ENCODE data around the gene ZNF816.
"Not testable (repeated sequence)": the region's sequence is repeated elsewhere in the genome, so short reads cannot be mapped to it uniquely, and the experiment has no call there.

Gene ZNF816

GRCh38 chr19:52959613-52960295 is 2.9 kb downstream of the ZNF816 start:
- DNase-seq = no peak

- no peak for DNase-seq
These were observed 5.1 kb downstream of the ZNF816 start for GRCh38 chr19:52957591-52957990.

- no peak for DNase-seq
These were observed 5.8 kb downstream of the ZNF816 start for GRCh38 chr19:52956917-52957316.

GRCh38 chr19:52949422-52949821 is 13.3 kb downstream of the ZNF816 start:
- DNase-seq = no peak

- DNase-seq = no peak
These were observed 14.5 kb downstream of the ZNF816 start for GRCh38 chr19:52948025-52948770.

GRCh38 chr19:52946322-52947310 is 16.1 kb downstream of the ZNF816 start:
- no peak for DNase-seq

GRCh38 chr19:52945652-52946321 is 16.9 kb downstream of the ZNF816 start:
- DNase-seq = no peak

- DNase-seq = peak; percentile 52
These were observed 17.8 kb downstream of the ZNF816 start for GRCh38 chr19:52944703-52945493.

- no peak for DNase-seq
These were observed 18.6 kb downstream of the ZNF816 start for GRCh38 chr19:52943884-52944643.

GRCh38 chr19:52943134-52943883 is 19.4 kb downstream of the ZNF816 start:
- DNase-seq = no peak

- peak; percentile 79 for DNase-seq
These were observed 20.1 kb downstream of the ZNF816 start for GRCh38 chr19:52942386-52943133.

GRCh38 chr19:52941941-52942385 is 20.7 kb downstream of the ZNF816 start:
- peak; percentile 31 for DNase-seq

- peak; percentile 31 for DNase-seq
These were observed 21.2 kb downstream of the ZNF816 start for GRCh38 chr19:52941523-52941922.

GRCh38 chr19:52940905-52941304 is 21.8 kb downstream of the ZNF816 start:
- not testable (repeated sequence) for DNase-seq

GRCh38 chr19:52938761-52939160 is 23.9 kb downstream of the ZNF816 start:
- DNase-seq = no peak

GRCh38 chr19:52936954-52937325 is 25.7 kb downstream of the ZNF816 start:
- DNase-seq = no peak

GRCh38 chr19:52936151-52936953 is 26.3 kb downstream of the ZNF816 start:
- DNase-seq = no peak

GRCh38 chr19:52935434-52935833 is 27.2 kb downstream of the ZNF816 start:
- no peak for DNase-seq

- not testable (repeated sequence) for DNase-seq
These were observed 38.0 kb downstream of the ZNF816 start for GRCh38 chr19:52924641-52925040.

All from NCI-H748 treated with DMSO at 0.1 percent for 48 hours (cell line).